Endothelial cell (in vitro differentiated cells): ENCODE measurements around the gene HIVEP3. TPM values are rescaled to one million over a fixed set of nuclear protein-coding genes. Genes with fewer than 3 reads are reported as not detected.
A peak's percentile ranks its signal among the peaks of the same experiment; 100 is the strongest.

ENCODE experiments used
- DNase-seq: peaks from one replicate; pipeline ENCODE4 v3.0.0; 2021; ENCODE audit warnings: low spot score
- H3K27ac Mint-ChIP-seq: one replicate; pipeline ENCODE4 v1.8.0; 2021; ENCODE audit warnings: mixed read lengths, inconsistent platforms; ENCODE audit not compliant: unreplicated experiment
- H3K27me3 Mint-ChIP-seq: one replicate; pipeline ENCODE4 v1.8.0; 2021; ENCODE audit warnings: mild to moderate bottlenecking, moderate library complexity, mixed read lengths, inconsistent platforms; ENCODE audit not compliant: unreplicated experiment
- H3K36me3 Mint-ChIP-seq: one replicate; pipeline ENCODE4 v1.8.0; 2021; ENCODE audit warnings: mild to moderate bottlenecking, low read depth, mixed read lengths, inconsistent platforms; ENCODE audit not compliant: unreplicated experiment
- H3K4me1 Mint-ChIP-seq: one replicate; pipeline ENCODE4 v1.8.0; 2021; ENCODE audit warnings: mild to moderate bottlenecking, mixed read lengths, inconsistent platforms; ENCODE audit not compliant: unreplicated experiment
- H3K4me3 Mint-ChIP-seq: one replicate; pipeline ENCODE4 v1.8.0; 2021; ENCODE audit warnings: mild to moderate bottlenecking, mixed read lengths, inconsistent platforms; ENCODE audit not compliant: unreplicated experiment
- H3K9me3 Mint-ChIP-seq: one replicate; pipeline ENCODE4 v1.8.0; 2021; ENCODE audit warnings: mixed read lengths, inconsistent platforms; ENCODE audit not compliant: unreplicated experiment
- total RNA-seq: library from RNA; stranded (reverse); fragmentation: NEBNext Ultra II Directional; extraction: Animal tissue kit (Norgen Biotek cat#: 25700); gene quantifications from one replicate; pipeline ENCODE4 v1.2.1, GENCODE V29; 2021; ENCODE audit not compliant: unreplicated experiment
- TF ChIP-seq, protein P1 (sequence below): fragments of 200-600 bp; sonication (generic); IDR thresholded peaks from one replicate; pipeline ENCODE4 v1.5.0; 2021; ENCODE audit warnings: antibody characterized with exemption; ENCODE audit not compliant: unreplicated experiment

HIVEP3 gene
- total RNA-seq, 1 donor from 2014 or later: 8.9 TPM

- Mint-ChIP-seq H3K4me3 (peak overlapping the region; percentile 44), H3K36me3 (no peaks in the 10 kb centered on the region), H3K27me3 (peaks cover 5% of the 10 kb centered on the region), H3K9me3 (no peaks in the 10 kb centered on the region), H3K27ac (peak overlapping the region; percentile 89), H3K4me1 (peaks cover 16% of the 10 kb centered on the region)
- DNase-seq: no peak
- TF ChIP-seq, protein P1, sequence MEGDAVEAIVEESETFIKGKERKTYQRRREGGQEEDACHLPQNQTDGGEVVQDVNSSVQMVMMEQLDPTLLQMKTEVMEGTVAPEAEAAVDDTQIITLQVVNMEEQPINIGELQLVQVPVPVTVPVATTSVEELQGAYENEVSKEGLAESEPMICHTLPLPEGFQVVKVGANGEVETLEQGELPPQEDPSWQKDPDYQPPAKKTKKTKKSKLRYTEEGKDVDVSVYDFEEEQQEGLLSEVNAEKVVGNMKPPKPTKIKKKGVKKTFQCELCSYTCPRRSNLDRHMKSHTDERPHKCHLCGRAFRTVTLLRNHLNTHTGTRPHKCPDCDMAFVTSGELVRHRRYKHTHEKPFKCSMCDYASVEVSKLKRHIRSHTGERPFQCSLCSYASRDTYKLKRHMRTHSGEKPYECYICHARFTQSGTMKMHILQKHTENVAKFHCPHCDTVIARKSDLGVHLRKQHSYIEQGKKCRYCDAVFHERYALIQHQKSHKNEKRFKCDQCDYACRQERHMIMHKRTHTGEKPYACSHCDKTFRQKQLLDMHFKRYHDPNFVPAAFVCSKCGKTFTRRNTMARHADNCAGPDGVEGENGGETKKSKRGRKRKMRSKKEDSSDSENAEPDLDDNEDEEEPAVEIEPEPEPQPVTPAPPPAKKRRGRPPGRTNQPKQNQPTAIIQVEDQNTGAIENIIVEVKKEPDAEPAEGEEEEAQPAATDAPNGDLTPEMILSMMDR: no peak
Measured at GRCh38 chr1:41650028-41650880, 268.5 kb downstream of the HIVEP3 start.

DNA sequence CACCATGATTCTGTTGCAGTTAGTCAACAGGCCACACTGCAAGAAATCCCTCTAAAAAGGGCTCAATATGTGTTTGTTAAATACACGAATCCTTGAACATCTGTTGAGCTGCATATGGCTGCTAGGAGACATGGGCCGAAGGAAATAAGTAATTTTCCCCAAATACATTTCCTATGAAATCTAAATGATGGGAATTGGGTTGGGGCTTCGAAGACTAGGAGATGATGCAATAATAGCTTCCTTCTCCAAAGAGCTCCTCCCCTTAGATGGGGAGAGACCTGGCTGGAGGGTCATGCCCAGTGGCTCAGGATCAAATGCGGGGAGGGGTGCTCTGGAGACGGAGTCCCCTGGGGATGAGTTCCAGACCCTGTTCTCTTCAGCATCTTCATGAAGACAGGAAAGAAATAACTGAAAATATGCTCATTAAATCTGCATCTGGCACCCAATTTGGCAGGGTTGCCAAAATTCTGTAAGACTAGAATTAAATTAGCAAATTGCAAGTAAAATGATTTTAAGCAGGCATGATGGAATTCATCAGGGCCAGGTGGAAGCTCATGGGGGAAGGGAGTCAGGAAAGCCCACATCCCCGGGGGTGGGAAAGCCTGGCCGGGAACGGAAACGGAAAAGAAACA lies 269.2 kb downstream of the HIVEP3 start:
- peaks cover 16% of the 10 kb centered on the region for H3K4me1 Mint-ChIP-seq
- no peaks in the 10 kb centered on the region for H3K36me3 Mint-ChIP-seq
- TF ChIP-seq, protein P1: no peak
- peak; percentile 18 for DNase-seq
- H3K27ac Mint-ChIP-seq: peak overlapping the region; percentile 89
- no peak overlapping the region for H3K4me3 Mint-ChIP-seq
- no peaks in the 10 kb centered on the region for H3K9me3 Mint-ChIP-seq
- peaks cover 5% of the 10 kb centered on the region for H3K27me3 Mint-ChIP-seq

- Mint-ChIP-seq H3K4me3 (no peak overlapping the region), H3K9me3 (no peaks in the 10 kb centered on the region), H3K27me3 (peaks cover 5% of the 10 kb centered on the region), H3K4me1 (peaks cover 16% of the 10 kb centered on the region), H3K27ac (no peak overlapping the region), H3K36me3 (no peaks in the 10 kb centered on the region)
- TF ChIP-seq, protein P1: no peak
- DNase-seq: no peak
Measured at GRCh38 chr1:41648844-41649243, 269.9 kb downstream of the HIVEP3 start.

DNA sequence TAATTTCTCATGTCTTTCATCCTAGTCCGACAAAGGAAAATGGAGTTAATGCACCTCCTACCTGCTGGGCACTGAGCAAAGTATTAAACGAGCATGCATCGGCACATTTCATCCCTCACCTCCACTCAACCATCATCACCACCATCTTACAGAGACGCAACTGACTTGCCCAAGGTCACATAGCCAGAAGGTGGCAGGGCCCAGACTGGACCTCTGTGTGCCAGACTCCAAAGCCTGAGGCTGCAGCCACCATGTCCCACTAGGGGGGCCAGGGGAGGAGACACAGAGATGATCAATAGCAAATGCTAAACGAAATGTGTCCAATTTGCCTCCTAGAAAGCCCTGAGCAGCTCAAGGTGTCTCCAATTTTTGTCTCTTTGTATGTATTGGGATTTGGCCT lies 270.5 kb downstream of the HIVEP3 start:
- Mint-ChIP-seq H3K36me3 (no peaks in the 10 kb centered on the region), H3K4me3 (no peak overlapping the region), H3K4me1 (peaks cover 16% of the 10 kb centered on the region), H3K27ac (no peak overlapping the region), H3K27me3 (peaks cover 5% of the 10 kb centered on the region), H3K9me3 (no peaks in the 10 kb centered on the region)
- no peak for DNase-seq
- TF ChIP-seq, protein P1: no peak
